SK-N-SH (cell line): ENCODE measurements around the gene AIP. TPM values are rescaled to one million over a fixed set of nuclear protein-coding genes. Genes with fewer than 3 reads are reported as not detected.

Experiments
- CTCF ChIA-PET: fragments of 300-600, 350-600 bp; formaldehyde crosslinking; extraction: SDS; loops from one replicate; lab custom pipeline; 2021; lab: Yijun Ruan, JAX
- POLR2A ChIA-PET: fragments of 350-600 bp; sonication (Branson Sonifier 250); formaldehyde crosslinking; extraction: SDS; loops from one replicate; lab custom pipeline; 2020; ENCODE audit warnings: antibody characterized with exemption, inconsistent platforms; lab: Yijun Ruan, JAX
- DNase-seq: peaks from one replicate; pipeline ENCODE4 v3.0.0; 2012
- H2AFZ ChIP-seq: fragments of 200-600 bp; sonication (generic); 2 replicates; pipeline ENCODE4 v1.8.1; 2016; ENCODE audit warnings: antibody characterized with exemption, mild to moderate bottlenecking, low read depth
- H3F3A ChIP-seq: fragments of 200-600 bp; sonication (generic); replicated peaks from 2 replicates; pipeline ENCODE3; 2016; ENCODE audit warnings: antibody characterized with exemption, mild to moderate bottlenecking; ENCODE audit not compliant: insufficient read depth
- H3K27ac ChIP-seq, 2 experiments: fragments of 200-500 bp in 1 of 2; fragments of 200-600 bp in 1 of 2; sonication (Bioruptor generic) in 1 of 2; sonication (generic), shearing (Covaris generic) in 1 of 2; 2 replicates each; pipeline versions ENCODE4 v1.5.1 to v1.6.1; 2014 to 2016; ENCODE audit warnings: low read depth in 2 of 2, inconsistent platforms in 1 of 2, low read length in 1 of 2, mild to moderate bottlenecking in 1 of 2, mixed read lengths in 1 of 2
- H3K27me3 ChIP-seq: fragments of 200-600 bp; sonication (generic), shearing (Covaris generic); 2 replicates; pipeline ENCODE4 v1.6.1; 2016; ENCODE audit warnings: mixed run types; ENCODE audit not compliant: insufficient read depth
- H3K36me3 ChIP-seq, 2 experiments: fragments of 200-500 bp in 1 of 2; fragments of 200-600 bp in 1 of 2; sonication (Bioruptor generic) in 1 of 2; sonication (generic) in 1 of 2; replicated peaks in 1 of 2; 2 replicates each; pipeline versions ENCODE3 to v1.5.1; 2014 to 2016; ENCODE audit warnings: low read length in 1 of 2, mild to moderate bottlenecking in 1 of 2; ENCODE audit not compliant: insufficient read depth in 2 of 2, control insufficient read depth in 1 of 2
- H3K4me1 ChIP-seq, 2 experiments: fragments of 200-500 bp in 1 of 2; fragments of 200-600 bp in 1 of 2; sonication (Bioruptor generic) in 1 of 2; sonication (generic), shearing (Covaris generic) in 1 of 2; 2 replicates each; pipeline versions ENCODE4 v1.5.1 to v1.6.1; 2014 to 2016; ENCODE audit warnings: low read depth in 1 of 2, low read length in 1 of 2, mixed run types in 1 of 2; ENCODE audit not compliant: insufficient read depth in 2 of 2, control insufficient read depth in 1 of 2
- H3K4me2 ChIP-seq: fragments of 200-600 bp; sonication (generic), shearing (Covaris generic); 2 replicates; pipeline ENCODE4 v1.6.1; 2017; ENCODE audit warnings: mixed run types
- H3K4me3 ChIP-seq, 2 experiments: fragments of 200-500 bp in 1 of 2; fragments of 200-600 bp in 1 of 2; sonication (Bioruptor generic) in 1 of 2; sonication (generic), shearing (Covaris generic) in 1 of 2; 2 replicates each; pipeline versions ENCODE4 v1.5.1 to v1.8.1; 2014 to 2016; ENCODE audit warnings: low read depth in 2 of 2, inconsistent platforms in 1 of 2, low read length in 1 of 2, mild to moderate bottlenecking in 1 of 2, mixed read lengths in 1 of 2, moderate library complexity in 1 of 2
- H3K79me2 ChIP-seq: fragments of 200-600 bp; sonication (generic); 2 replicates; pipeline ENCODE4 v1.8.1; 2017; ENCODE audit warnings: mild to moderate bottlenecking; ENCODE audit not compliant: insufficient read depth
- H3K9ac ChIP-seq: fragments of 200-600 bp; sonication (generic); 2 replicates; pipeline ENCODE4 v1.6.1; 2017; ENCODE audit warnings: mixed run types
- H3K9me2 ChIP-seq: fragments of 200-600 bp; sonication (generic); 2 replicates; pipeline ENCODE4 v1.6.1; 2017; ENCODE audit warnings: mixed run types
- H3K9me3 ChIP-seq: fragments of 200-600 bp; sonication (generic); 2 replicates; pipeline ENCODE4 v1.6.1; 2017; ENCODE audit warnings: mixed run types, mild to moderate bottlenecking, moderate library complexity
- H4K20me1 ChIP-seq: fragments of 200-600 bp; sonication (generic); 2 replicates; pipeline ENCODE4 v1.6.1; 2017; ENCODE audit warnings: mild to moderate bottlenecking, mixed run types; ENCODE audit not compliant: insufficient read depth
- EP300 ChIP-seq, 2 experiments: IDR thresholded peaks; 2 replicates each; pipeline versions ENCODE4 v1.4.0 to v1.6.1; 2012; ENCODE audit warnings: borderline replicate concordance in 1 of 2, low read depth in 1 of 2, low read length in 1 of 2
- EZH2phosphoT487 ChIP-seq: fragments of 200-600 bp; sonication (generic); IDR thresholded peaks from 2 replicates; pipeline ENCODE4 v1.6.1; 2017; ENCODE audit warnings: low read depth, mixed run types, mild to moderate bottlenecking, antibody characterized with exemption, moderate library complexity, borderline replicate concordance
- FOSL2 ChIP-seq: IDR thresholded peaks from 2 replicates; pipeline ENCODE4 v1.4.0; 2012; ENCODE audit warnings: low read depth, mild to moderate bottlenecking, moderate library complexity, borderline replicate concordance
- FOXJ3 ChIP-seq: sonication (generic); formaldehyde crosslinking; IDR thresholded peaks from 2 replicates; pipeline ENCODE4 v1.5.1; 2020; ENCODE audit warnings: mild to moderate bottlenecking, missing genetic modification reagents
- FOXM1 ChIP-seq: IDR thresholded peaks from 2 replicates; pipeline ENCODE4 v1.4.0; 2012; ENCODE audit warnings: low read depth, mild to moderate bottlenecking
- GABPA ChIP-seq: IDR thresholded peaks from 2 replicates; pipeline ENCODE4 v1.4.0; 2012; ENCODE audit warnings: low read depth, mild to moderate bottlenecking
- GATA2 ChIP-seq: sonication (generic); formaldehyde crosslinking; IDR thresholded peaks from 2 replicates; pipeline ENCODE4 v1.5.0; 2020; ENCODE audit warnings: mild to moderate bottlenecking, missing genetic modification reagents
- JUND ChIP-seq: IDR thresholded peaks from 2 replicates; pipeline ENCODE4 v1.4.0; 2012
- MXI1 ChIP-seq: IDR thresholded peaks from 2 replicates; pipeline ENCODE4 v1.6.1; 2012; ENCODE audit warnings: mild to moderate bottlenecking, low read depth, low read length, improper control_type of control experiment
- NFIC ChIP-seq: IDR thresholded peaks from 2 replicates; pipeline ENCODE4 v1.4.0; 2012; ENCODE audit warnings: borderline replicate concordance
- NRF1 ChIP-seq: IDR thresholded peaks from 2 replicates; pipeline ENCODE4 v1.6.1; 2012; ENCODE audit warnings: low read depth, mild to moderate bottlenecking, low read length
- RFX5 ChIP-seq: IDR thresholded peaks from 2 replicates; pipeline ENCODE4 v1.6.1; 2012; ENCODE audit warnings: mild to moderate bottlenecking, improper control_type of control experiment, low read length
- RXRA ChIP-seq: IDR thresholded peaks from 2 replicates; pipeline ENCODE4 v1.4.0; 2012; ENCODE audit warnings: low read depth, mild to moderate bottlenecking, borderline replicate concordance
- TCF12 ChIP-seq: IDR thresholded peaks from 2 replicates; pipeline ENCODE4 v1.4.0; 2012
- TEAD4 ChIP-seq: IDR thresholded peaks from 2 replicates; pipeline ENCODE4 v1.4.0; 2012; ENCODE audit warnings: mild to moderate bottlenecking, borderline replicate concordance; ENCODE audit not compliant: insufficient read depth
- WGBS: methylation state at CpG from one replicate; pipeline ENCODE4 v1.1.6; 2017; ENCODE audit warnings: low lambda C conversion rate; 5-methylcytosine and 5-hydroxymethylcytosine counted together
- polyA plus RNA-seq, 3 experiments: library from polyadenylated mRNA; depleted of rRNA; stranded (reverse); fragments of >200 nt; gene quantifications; 2 replicates each; pipeline ENCODE4 v1.2.3, GENCODE V29; 2012
- TF ChIP-seq, protein P1 (sequence below): fragments of 150-350 bp; IDR thresholded peaks from 2 replicates; pipeline ENCODE4 v1.6.1; 2016; ENCODE audit warnings: mild to moderate bottlenecking, low read depth, low read length
- TF ChIP-seq, protein P2 (sequence below): fragments of 150-350 bp; IDR thresholded peaks from 2 replicates; pipeline ENCODE4 v1.6.1; 2017; ENCODE audit warnings: antibody characterized with exemption, low read length, low read depth, borderline replicate concordance
- TF ChIP-seq, protein P3 (sequence below): IDR thresholded peaks from 2 replicates; pipeline ENCODE4 v1.4.0; 2012; ENCODE audit warnings: low read depth, borderline replicate concordance
- TF ChIP-seq, protein P4 (sequence below): IDR thresholded peaks from 2 replicates; pipeline ENCODE4 v1.4.0; 2012; ENCODE audit warnings: low read depth

Gene AIP
- polyA plus RNA-seq, 1 of the 3 experiments (the other 2 are of a cell fraction), result 207 TPM

DNA sequence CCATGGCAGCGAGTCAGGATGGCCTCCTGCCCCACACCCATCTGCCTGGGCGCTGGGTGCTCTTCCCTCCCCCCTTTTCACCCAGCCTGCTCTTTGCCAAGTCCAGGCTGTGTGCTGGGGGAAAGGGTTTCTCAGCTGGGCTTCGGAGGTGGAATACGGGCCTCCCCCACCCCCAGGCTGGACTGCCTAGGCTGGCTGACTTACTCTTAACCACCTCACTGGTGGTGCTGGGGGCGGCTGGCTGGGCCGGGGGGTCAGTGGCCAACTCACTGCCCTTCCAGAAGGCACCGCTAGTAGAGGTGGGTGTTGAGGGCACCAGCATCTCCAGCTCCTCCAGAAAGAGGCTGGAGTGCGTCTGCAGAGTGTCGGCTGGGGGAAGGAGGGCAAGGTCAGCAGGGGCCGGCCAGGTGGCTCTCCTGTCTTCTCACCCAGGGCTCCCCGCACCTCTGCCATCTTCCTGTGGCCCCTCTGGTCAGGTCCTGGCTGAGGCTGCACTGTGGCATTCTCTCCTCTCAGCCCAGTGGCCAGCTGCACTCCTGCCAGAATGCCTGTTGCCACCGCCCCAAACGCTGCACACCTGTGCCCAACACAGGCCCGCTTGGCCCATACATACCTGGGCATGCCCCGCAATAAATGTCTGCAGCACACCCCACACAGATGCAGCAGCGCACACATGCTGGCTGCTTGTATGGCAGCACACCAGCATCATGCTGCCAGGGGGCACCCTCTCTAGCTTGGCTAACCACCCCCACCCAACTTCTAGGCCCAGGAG, 12.6 kb downstream of the AIP start:
- POLR2A ChIA-PET, result no interaction called here
- no peaks in the 10 kb centered on the region for H3K9me2 ChIP-seq

DNA sequence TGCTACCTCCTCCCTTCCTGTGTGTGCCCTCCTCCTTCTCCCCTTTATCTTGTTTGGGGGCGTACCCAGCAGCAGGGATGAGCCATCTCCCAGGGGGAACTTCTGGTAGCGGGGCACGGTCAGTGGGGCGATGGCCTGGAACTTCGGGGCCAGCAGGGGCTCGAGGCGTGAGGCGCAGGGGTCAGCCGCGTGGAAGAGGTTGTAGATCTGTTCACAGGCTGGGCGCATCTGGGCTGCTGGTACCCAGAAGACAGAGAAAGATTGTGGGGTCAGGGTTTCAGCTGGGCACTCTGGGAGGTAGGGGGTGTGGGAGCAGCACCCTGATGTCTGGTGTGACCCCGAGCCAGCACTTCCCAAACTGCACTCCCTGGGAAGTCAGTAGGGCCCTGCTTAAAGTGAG, 13.3 kb downstream of the AIP start:
- Histone ChIP-seq H4K20me1 (no peaks in the 10 kb centered on the region), H3K9me3 (no peaks in the 10 kb centered on the region), H3K79me2 (no peaks in the 10 kb centered on the region; the same call in 1 of the 2 replicates), H3K27me3 (no peaks in the 10 kb centered on the region), H2AFZ (no peak overlapping the region), H3F3A (peaks cover 6% of the 10 kb centered on the region), H3K4me3 (no peak overlapping the region), H3K27ac (no peak overlapping the region), H3K9me2 (no peaks in the 10 kb centered on the region), H3K4me2 (no peak overlapping the region), H3K4me1 (no peaks in the 10 kb centered on the region), H3K9ac (no peak overlapping the region), H3K36me3 (peaks cover 8 to 23% of the 10 kb centered on the region in 2 experiments)
- DNase-seq, result no peak
- ChIA-PET CTCF (no interaction called here), POLR2A (no interaction called here)
- 100% methylated on average over 11 of the region's 12 CpGs for WGBS
- TF ChIP-seq, protein P1, sequence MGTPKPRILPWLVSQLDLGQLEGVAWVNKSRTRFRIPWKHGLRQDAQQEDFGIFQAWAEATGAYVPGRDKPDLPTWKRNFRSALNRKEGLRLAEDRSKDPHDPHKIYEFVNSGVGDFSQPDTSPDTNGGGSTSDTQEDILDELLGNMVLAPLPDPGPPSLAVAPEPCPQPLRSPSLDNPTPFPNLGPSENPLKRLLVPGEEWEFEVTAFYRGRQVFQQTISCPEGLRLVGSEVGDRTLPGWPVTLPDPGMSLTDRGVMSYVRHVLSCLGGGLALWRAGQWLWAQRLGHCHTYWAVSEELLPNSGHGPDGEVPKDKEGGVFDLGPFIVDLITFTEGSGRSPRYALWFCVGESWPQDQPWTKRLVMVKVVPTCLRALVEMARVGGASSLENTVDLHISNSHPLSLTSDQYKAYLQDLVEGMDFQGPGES, result no peak
- TF ChIP-seq, protein P2, sequence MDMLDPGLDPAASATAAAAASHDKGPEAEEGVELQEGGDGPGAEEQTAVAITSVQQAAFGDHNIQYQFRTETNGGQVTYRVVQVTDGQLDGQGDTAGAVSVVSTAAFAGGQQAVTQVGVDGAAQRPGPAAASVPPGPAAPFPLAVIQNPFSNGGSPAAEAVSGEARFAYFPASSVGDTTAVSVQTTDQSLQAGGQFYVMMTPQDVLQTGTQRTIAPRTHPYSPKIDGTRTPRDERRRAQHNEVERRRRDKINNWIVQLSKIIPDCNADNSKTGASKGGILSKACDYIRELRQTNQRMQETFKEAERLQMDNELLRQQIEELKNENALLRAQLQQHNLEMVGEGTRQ, result no peak
- TF ChIP-seq TEAD4, result no peak
- no peak for TF ChIP-seq TCF12
- no peak for TF ChIP-seq EP300 (IDR thresholded peaks at IDR 0.05; ENCODE audit: borderline replicate concordance in 1 of 2, low read depth in 1 of 2, low read length in 1 of 2)
- TF ChIP-seq GATA2 (CRISPR knock-in tag), result no peak
- TF ChIP-seq, protein P3, sequence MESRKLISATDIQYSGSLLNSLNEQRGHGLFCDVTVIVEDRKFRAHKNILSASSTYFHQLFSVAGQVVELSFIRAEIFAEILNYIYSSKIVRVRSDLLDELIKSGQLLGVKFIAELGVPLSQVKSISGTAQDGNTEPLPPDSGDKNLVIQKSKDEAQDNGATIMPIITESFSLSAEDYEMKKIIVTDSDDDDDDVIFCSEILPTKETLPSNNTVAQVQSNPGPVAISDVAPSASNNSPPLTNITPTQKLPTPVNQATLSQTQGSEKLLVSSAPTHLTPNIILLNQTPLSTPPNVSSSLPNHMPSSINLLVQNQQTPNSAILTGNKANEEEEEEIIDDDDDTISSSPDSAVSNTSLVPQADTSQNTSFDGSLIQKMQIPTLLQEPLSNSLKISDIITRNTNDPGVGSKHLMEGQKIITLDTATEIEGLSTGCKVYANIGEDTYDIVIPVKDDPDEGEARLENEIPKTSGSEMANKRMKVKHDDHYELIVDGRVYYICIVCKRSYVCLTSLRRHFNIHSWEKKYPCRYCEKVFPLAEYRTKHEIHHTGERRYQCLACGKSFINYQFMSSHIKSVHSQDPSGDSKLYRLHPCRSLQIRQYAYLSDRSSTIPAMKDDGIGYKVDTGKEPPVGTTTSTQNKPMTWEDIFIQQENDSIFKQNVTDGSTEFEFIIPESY, result no peak
- no peak for TF ChIP-seq NFIC
- no peak for TF ChIP-seq EZH2phosphoT487
- no peak for TF ChIP-seq FOXM1
- no peak for TF ChIP-seq MXI1
- no peak for TF ChIP-seq GABPA

More for the DNA sequence above, 12.6 kb downstream of the AIP start:
- no peak overlapping the region for H3K4me3 ChIP-seq
- H4K20me1 ChIP-seq, result no peaks in the 10 kb centered on the region
- 100% methylated on average over 7 of the region's 16 CpGs for WGBS
- H3K9ac ChIP-seq, result no peak overlapping the region
- no peak overlapping the region for H3K27ac ChIP-seq
- no peaks in the 10 kb centered on the region for H3K9me3 ChIP-seq
- peak; percentile 34 for DNase-seq
- CTCF ChIA-PET, result no interaction called here
- TF ChIP-seq, protein P4, sequence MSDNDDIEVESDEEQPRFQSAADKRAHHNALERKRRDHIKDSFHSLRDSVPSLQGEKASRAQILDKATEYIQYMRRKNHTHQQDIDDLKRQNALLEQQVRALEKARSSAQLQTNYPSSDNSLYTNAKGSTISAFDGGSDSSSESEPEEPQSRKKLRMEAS, result no peak
- TF ChIP-seq RFX5, result no peak
- no peak for TF ChIP-seq NFIC
- no peak for TF ChIP-seq GATA2 (CRISPR knock-in tag)
- TF ChIP-seq FOXJ3, result no peak
- no peak for TF ChIP-seq JUND
- no peak for TF ChIP-seq RXRA
- no peak for TF ChIP-seq FOSL2
- TF ChIP-seq, protein P2, result no peak
- TF ChIP-seq EZH2phosphoT487, result no peak
- no peak for TF ChIP-seq EP300 (IDR thresholded peaks at IDR 0.05; ENCODE audit: borderline replicate concordance in 1 of 2, low read depth in 1 of 2, low read length in 1 of 2)
- no peak for TF ChIP-seq NRF1
- no peak for TF ChIP-seq TEAD4
- TF ChIP-seq MXI1, result no peak
- TF ChIP-seq, protein P1, result no peak
- TF ChIP-seq, all 33 proteins: peak for 0
- H3K27me3 ChIP-seq, result no peaks in the 10 kb centered on the region
- peaks cover under 1 to 30% of the 10 kb centered on the region in 2 experiments for H3K36me3 ChIP-seq
- peaks cover 6% of the 10 kb centered on the region for H3F3A ChIP-seq
- no peaks in the 10 kb centered on the region for H3K79me2 ChIP-seq
- no peak overlapping the region for H2AFZ ChIP-seq
- no peaks in the 10 kb centered on the region for H3K4me1 ChIP-seq
- no peak overlapping the region for H3K4me2 ChIP-seq
